HCT116 (cell line): ENCODE results near the gene CGGBP1. TPM values are rescaled to one million over a fixed set of nuclear protein-coding genes. Genes with fewer than 3 reads are reported as not detected.

Experiments
- ATAC-seq: fragments of 200-7000 bp; cut with Tn5 transposase; 2 replicates; pipeline ENCODE4 v1.9.1; 2020; ENCODE audit warnings: mild to moderate bottlenecking, moderate library complexity
- BruUV-seq: library from RNA; stranded (reverse); fragments of 400-500 nt; replicated peaks from 2 replicates; lab custom pipeline; 2021; lab: Mats Ljungman, UMichigan
- CTCF ChIA-PET: fragments of 300-600 bp; sonication (Branson Sonifier 250); formaldehyde crosslinking; loops from one replicate; lab custom pipeline; 2021; ENCODE audit warnings: antibody characterized with exemption; lab: Charles Lee
- POLR2A ChIA-PET: fragments of 300-600, 350-600 bp; sonication (Branson Sonifier 250); formaldehyde crosslinking; loops from one replicate; lab custom pipeline; 2021; ENCODE audit warnings: antibody characterized with exemption; lab: Charles Lee
- RAD21 ChIA-PET, 2 experiments: fragments of 300-600 bp; sonication (Branson Sonifier 250); formaldehyde crosslinking; loops; one replicate each; lab custom pipeline; 2023; ENCODE audit warnings: low total read pairs in 2 of 2; ENCODE audit not compliant: uncharacterized antibody in 2 of 2, unreplicated experiment in 2 of 2, low non-redundant PET in 1 of 2; lab: Charles Lee
- DNase-seq: peaks from one replicate; pipeline ENCODE4 v3.0.0-alpha.2; 2010; ENCODE audit warnings: low read depth, low spot score
- H2AFZ ChIP-seq: fragments of 200-600 bp; shearing (Covaris generic), sonication (generic); 2 replicates; pipeline ENCODE4 v1.6.1; 2017; ENCODE audit warnings: low read depth, mixed run types, mixed read lengths, antibody characterized with exemption, low read length; ENCODE audit not compliant: poor library complexity, severe bottlenecking
- H3K27ac ChIP-seq: 2 replicates; pipeline ENCODE4 v1.5.1; 2012; ENCODE audit warnings: low read depth, low read length
- H3K27me3 ChIP-seq: fragments of 200-600 bp; sonication (generic); 2 replicates; pipeline ENCODE4 v1.6.1; 2016; ENCODE audit warnings: mixed run types, low read length, mixed read lengths; ENCODE audit not compliant: insufficient read depth
- H3K36me3 ChIP-seq, 2 experiments: fragments of 200-500 bp in 1 of 2; fragments of 200-600 bp in 1 of 2; sonication (Bioruptor generic) in 1 of 2; sonication (generic) in 1 of 2; 2 replicates each; pipeline versions ENCODE4 v1.5.1 to v1.6.1; 2014 to 2016; ENCODE audit warnings: low read length in 2 of 2, inconsistent platforms in 1 of 2, mixed read lengths in 1 of 2, mixed run types in 1 of 2; ENCODE audit not compliant: insufficient read depth in 2 of 2, control insufficient read depth in 1 of 2
- H3K4me1 ChIP-seq, 2 experiments: fragments of 200-600 bp in 1 of 2; sonication (generic) in 1 of 2; 2 replicates each; pipeline versions ENCODE4 v1.5.1 to v1.6.1; 2012 to 2017; ENCODE audit warnings: low read length in 2 of 2, inconsistent platforms in 1 of 2, mild to moderate bottlenecking in 1 of 2, mixed read lengths in 1 of 2, mixed run types in 1 of 2, moderate library complexity in 1 of 2; ENCODE audit not compliant: insufficient read depth in 2 of 2, control insufficient read depth in 1 of 2
- H3K4me2 ChIP-seq: fragments of 200-600 bp; sonication (generic); 2 replicates; pipeline ENCODE4 v1.6.1; 2017; ENCODE audit warnings: mixed run types, low read length, mixed read lengths
- H3K4me3 ChIP-seq, 2 experiments: fragments of 200-600 bp in 1 of 2; sonication (generic) in 1 of 2; replicated peaks in 1 of 2; 2 replicates each; pipeline ENCODE4 v1.5.1; 2011 to 2016; ENCODE audit warnings: low read length in 2 of 2, control low read depth in 1 of 2, low read depth in 1 of 2, mild to moderate bottlenecking in 1 of 2, mixed read lengths in 1 of 2, mixed run types in 1 of 2
- H3K79me2 ChIP-seq: fragments of 200-600 bp; sonication (generic); 2 replicates; pipeline ENCODE4 v1.6.1; 2017; ENCODE audit warnings: mild to moderate bottlenecking, mixed run types, low read length, moderate library complexity, mixed read lengths; ENCODE audit not compliant: insufficient read depth
- H3K9ac ChIP-seq: fragments of 200-600 bp; sonication (generic); 2 replicates; pipeline ENCODE4 v1.6.1; 2016; ENCODE audit warnings: low read length, mixed read lengths
- H3K9me2 ChIP-seq: fragments of 200-600 bp; sonication (generic), shearing (Covaris generic); 2 replicates; pipeline ENCODE4 v1.6.1; 2017; ENCODE audit warnings: mixed run types, mild to moderate bottlenecking, moderate library complexity; ENCODE audit not compliant: insufficient read depth
- H3K9me3 ChIP-seq, 2 experiments: fragments of 200-500 bp in 1 of 2; fragments of 200-600 bp in 1 of 2; sonication (Bioruptor generic) in 1 of 2; sonication (generic) in 1 of 2; 2 replicates each; pipeline ENCODE4 v1.6.1; 2014 to 2017; ENCODE audit warnings: low read length in 2 of 2, mixed read lengths in 2 of 2, inconsistent platforms in 1 of 2, low read depth in 1 of 2, mild to moderate bottlenecking in 1 of 2, mixed run types in 1 of 2, moderate library complexity in 1 of 2; ENCODE audit not compliant: control insufficient read depth in 1 of 2, insufficient read depth in 1 of 2
- H4K20me1 ChIP-seq: fragments of 200-600 bp; sonication (generic), shearing (Covaris generic); 2 replicates; pipeline ENCODE4 v1.6.1; 2017; ENCODE audit warnings: mixed run types, mild to moderate bottlenecking, moderate library complexity; ENCODE audit not compliant: insufficient read depth
- ATF3 ChIP-seq: IDR thresholded peaks from 2 replicates; pipeline ENCODE4 v1.6.1; 2012
- EGR1 ChIP-seq: IDR thresholded peaks from 2 replicates; pipeline ENCODE4 v1.6.1; 2012; ENCODE audit warnings: low read depth
- FOSL1 ChIP-seq: IDR thresholded peaks from 2 replicates; pipeline ENCODE4 v1.6.1; 2012; ENCODE audit warnings: low read depth
- POLR2AphosphoS5 ChIP-seq: IDR thresholded peaks from 2 replicates; pipeline ENCODE4 v1.6.1; 2011; ENCODE audit warnings: mild to moderate bottlenecking, low read depth, low read length, moderate library complexity
- REST ChIP-seq: IDR thresholded peaks from 2 replicates; pipeline ENCODE4 v1.6.1; 2012; ENCODE audit warnings: low read depth
- SP1 ChIP-seq: IDR thresholded peaks from 2 replicates; pipeline ENCODE4 v1.6.1; 2012; ENCODE audit warnings: low read depth
- SRF ChIP-seq: IDR thresholded peaks from 2 replicates; pipeline ENCODE4 v1.6.1; 2012; ENCODE audit warnings: low read depth
- ZBTB33 ChIP-seq: IDR thresholded peaks from 2 replicates; pipeline ENCODE4 v1.6.1; 2011; ENCODE audit warnings: mild to moderate bottlenecking, low read length, moderate library complexity; ENCODE audit not compliant: insufficient replicate concordance; ENCODE audit errors: extremely low read depth
- ZFX ChIP-seq: fragments of 450-650 bp; IDR thresholded peaks from 2 replicates; pipeline ENCODE4 v1.6.1; 2017
- intact Hi-C: fragments of 100-400 bp; cut with micrococcal nuclease; formaldehyde crosslinking; loops from 2 replicates; pipeline ENCODE4 v1.10.0; 2022
- total RNA-seq: library from RNA; stranded (reverse); gene quantifications from one replicate; pipeline ENCODE4 v1.2.1, GENCODE V29; 2021; ENCODE audit not compliant: unreplicated experiment
- TF ChIP-seq, protein P1 (sequence below): IDR thresholded peaks from 2 replicates; pipeline ENCODE4 v1.6.1; 2012
- TF ChIP-seq, protein P2 (sequence below), 3 experiments: fragments of 200-600 bp in 1 of 3; sonication (generic) in 1 of 3; IDR thresholded peaks in 2 of 3; conservative IDR thresholded peaks in 1 of 3; 2 replicates each; pipeline ENCODE4 v1.5.1; 2012 to 2017; ENCODE audit warnings: low read depth in 2 of 3, low read length in 2 of 3, antibody characterized with exemption in 1 of 3, borderline replicate concordance in 1 of 3, control low read depth in 1 of 3, mild to moderate bottlenecking in 1 of 3, mixed read lengths in 1 of 3, mixed run types in 1 of 3, moderate library complexity in 1 of 3; ENCODE audit not compliant: insufficient read depth in 1 of 3

The CGGBP1 gene
- total RNA-seq, 1 experiment from 2014 or later, result 52.7 TPM

DNA sequence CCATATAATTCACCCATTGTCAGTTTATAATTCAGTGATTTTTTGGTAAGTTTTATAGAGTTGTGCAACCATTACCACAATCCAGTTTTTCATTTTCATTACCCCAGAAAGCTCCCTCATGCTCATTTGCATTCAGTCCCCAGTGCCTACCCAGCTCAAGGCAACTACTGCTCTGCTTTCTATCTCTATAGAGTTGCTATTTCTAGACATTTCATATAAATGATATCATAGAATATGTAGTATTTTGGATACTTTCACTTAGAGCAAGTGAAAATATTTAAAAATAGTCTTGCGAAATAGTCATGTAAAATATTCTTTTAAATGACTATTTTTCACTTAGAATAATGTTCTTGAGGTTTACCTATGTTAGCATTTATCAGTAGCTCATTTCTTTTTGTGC lies 42.3 kb upstream of the CGGBP1 start:
- ChIA-PET RAD21 (no interaction called here), POLR2A (no interaction called here)
- ATAC-seq (no peak), DNase-seq (no peak)
- Histone ChIP-seq H3K27me3 (no peaks in the 10 kb centered on the region), H3K9ac (no peak overlapping the region), H3K9me2 (no peaks in the 10 kb centered on the region), H3K4me2 (no peak overlapping the region), H3K36me3 (no peaks in the 10 kb centered on the region), H3K79me2 (peaks cover 13% of the 10 kb centered on the region; the same call in 1 of the 2 replicates), H3K9me3 (no peaks in the 10 kb centered on the region)
- intact Hi-C loops, result no loop called here
- TF ChIP-seq ATF3 (no peak), SP1 (no peak), EGR1 (no peak), POLR2AphosphoS5 (no peak), FOSL1 (no peak), ZBTB33 (no peak), SRF (no peak), REST (no peak), ZFX (no peak)
- TF ChIP-seq, protein P1, sequence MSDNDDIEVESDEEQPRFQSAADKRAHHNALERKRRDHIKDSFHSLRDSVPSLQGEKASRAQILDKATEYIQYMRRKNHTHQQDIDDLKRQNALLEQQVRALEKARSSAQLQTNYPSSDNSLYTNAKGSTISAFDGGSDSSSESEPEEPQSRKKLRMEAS, result no peak
- TF ChIP-seq, protein P2, sequence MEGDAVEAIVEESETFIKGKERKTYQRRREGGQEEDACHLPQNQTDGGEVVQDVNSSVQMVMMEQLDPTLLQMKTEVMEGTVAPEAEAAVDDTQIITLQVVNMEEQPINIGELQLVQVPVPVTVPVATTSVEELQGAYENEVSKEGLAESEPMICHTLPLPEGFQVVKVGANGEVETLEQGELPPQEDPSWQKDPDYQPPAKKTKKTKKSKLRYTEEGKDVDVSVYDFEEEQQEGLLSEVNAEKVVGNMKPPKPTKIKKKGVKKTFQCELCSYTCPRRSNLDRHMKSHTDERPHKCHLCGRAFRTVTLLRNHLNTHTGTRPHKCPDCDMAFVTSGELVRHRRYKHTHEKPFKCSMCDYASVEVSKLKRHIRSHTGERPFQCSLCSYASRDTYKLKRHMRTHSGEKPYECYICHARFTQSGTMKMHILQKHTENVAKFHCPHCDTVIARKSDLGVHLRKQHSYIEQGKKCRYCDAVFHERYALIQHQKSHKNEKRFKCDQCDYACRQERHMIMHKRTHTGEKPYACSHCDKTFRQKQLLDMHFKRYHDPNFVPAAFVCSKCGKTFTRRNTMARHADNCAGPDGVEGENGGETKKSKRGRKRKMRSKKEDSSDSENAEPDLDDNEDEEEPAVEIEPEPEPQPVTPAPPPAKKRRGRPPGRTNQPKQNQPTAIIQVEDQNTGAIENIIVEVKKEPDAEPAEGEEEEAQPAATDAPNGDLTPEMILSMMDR (IDR thresholded peaks at IDR 0.05 in 2 of 3, conservative IDR thresholded peaks at IDR 0.05 in 1 of 3; ENCODE audit: borderline replicate concordance in 1 of 3, insufficient read depth in 1 of 3, low read depth in 2 of 3, low read length in 2 of 3), result no peak
- TF ChIP-seq, all 23 proteins: peak for 0
- no peaks in the 10 kb centered on the region for H4K20me1 ChIP-seq
- CTCF ChIA-PET, result interaction anchor here (1.3 kb wide), 1 partner anchor 12 kb away, joined by 6 read pairs; no protein-coding TSS in a partner anchor
- no TSS peak for BruUV-seq
- no peaks in the 10 kb centered on the region for H3K4me1 ChIP-seq
- no peak overlapping the region for H3K4me3 ChIP-seq
- H3K27ac ChIP-seq, result no peak overlapping the region
- no peak overlapping the region for H2AFZ ChIP-seq
